Ishikawa (cell line): ENCODE results near the gene LANCL2.

Experiments
- CREB1 ChIP-seq: IDR thresholded peaks from 2 replicates; pipeline ENCODE4 v1.6.1; 2012; ENCODE audit warnings: low read depth
- RAD21 ChIP-seq: IDR thresholded peaks from 2 replicates; pipeline ENCODE4 v1.6.1; 2012; ENCODE audit warnings: low read depth

GRCh38 chr7:55452971-55453370 is 87.8 kb downstream of the LANCL2 start:
- TF ChIP-seq CREB1 = no peak
- no peak for TF ChIP-seq RAD21
